Measurements from ENCODE around the gene IVD.

IVD gene

DNA sequence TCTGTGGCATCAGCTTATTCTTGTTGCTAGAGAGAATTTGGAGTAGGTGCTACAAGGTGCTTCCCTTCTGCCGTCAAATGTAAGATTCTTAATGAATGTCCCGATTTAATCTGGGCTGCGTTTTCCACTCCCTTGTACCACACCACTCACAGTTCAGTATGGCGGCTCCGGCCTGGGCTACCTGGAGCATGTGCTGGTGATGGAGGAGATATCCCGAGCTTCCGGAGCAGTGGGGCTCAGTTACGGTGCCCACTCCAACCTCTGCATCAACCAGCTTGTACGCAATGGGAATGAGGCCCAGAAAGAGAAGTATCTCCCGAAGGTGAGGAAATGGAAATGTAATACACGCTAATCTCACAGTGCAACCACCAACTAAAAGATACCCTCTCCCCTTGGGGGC, 4.9 kb downstream of the IVD start:
- TF ChIP-seq, protein P1, sequence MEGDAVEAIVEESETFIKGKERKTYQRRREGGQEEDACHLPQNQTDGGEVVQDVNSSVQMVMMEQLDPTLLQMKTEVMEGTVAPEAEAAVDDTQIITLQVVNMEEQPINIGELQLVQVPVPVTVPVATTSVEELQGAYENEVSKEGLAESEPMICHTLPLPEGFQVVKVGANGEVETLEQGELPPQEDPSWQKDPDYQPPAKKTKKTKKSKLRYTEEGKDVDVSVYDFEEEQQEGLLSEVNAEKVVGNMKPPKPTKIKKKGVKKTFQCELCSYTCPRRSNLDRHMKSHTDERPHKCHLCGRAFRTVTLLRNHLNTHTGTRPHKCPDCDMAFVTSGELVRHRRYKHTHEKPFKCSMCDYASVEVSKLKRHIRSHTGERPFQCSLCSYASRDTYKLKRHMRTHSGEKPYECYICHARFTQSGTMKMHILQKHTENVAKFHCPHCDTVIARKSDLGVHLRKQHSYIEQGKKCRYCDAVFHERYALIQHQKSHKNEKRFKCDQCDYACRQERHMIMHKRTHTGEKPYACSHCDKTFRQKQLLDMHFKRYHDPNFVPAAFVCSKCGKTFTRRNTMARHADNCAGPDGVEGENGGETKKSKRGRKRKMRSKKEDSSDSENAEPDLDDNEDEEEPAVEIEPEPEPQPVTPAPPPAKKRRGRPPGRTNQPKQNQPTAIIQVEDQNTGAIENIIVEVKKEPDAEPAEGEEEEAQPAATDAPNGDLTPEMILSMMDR (conservative IDR thresholded peaks at IDR 0.05), result no peak
- no peak for TF ChIP-seq ZFX (IDR thresholded peaks at IDR 0.05)

DNA sequence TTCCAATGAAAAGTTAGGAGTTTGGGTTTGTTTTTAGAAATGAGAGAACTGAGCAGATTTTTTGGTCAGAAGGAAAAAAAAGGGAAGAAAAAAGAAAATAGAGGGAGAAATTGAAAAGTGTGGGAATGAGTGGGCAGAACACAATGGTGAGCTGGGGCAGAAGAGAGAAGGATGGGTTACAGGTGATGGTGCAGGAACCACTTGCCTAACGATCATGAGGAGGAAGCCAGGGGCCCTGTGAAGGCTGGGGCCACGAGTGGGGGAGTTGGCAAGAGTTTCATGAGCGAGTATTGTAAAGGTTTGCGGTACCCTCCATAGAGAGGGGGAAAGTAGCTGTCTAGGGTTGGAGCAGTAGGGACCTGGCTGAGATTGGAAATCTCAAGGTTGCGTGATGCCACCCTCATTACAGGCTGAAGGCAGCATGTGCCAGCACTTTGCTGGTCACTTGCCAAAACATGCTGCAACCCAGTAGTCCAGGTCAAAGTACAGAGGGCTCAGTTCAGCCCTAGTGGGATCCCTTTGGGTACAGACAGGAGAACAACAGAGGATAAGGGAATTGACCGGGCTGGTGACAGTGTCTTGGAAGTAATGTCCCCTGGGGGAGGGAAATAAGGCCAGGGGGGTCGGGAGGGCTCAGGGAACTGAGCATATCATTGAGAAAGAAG, 6.6 kb downstream of the IVD start:
- TF ChIP-seq, protein P1 (conservative IDR thresholded peaks at IDR 0.05), result no peak
- no peak for TF ChIP-seq ZFX (IDR thresholded peaks at IDR 0.05)
- H3K27ac ChIP-seq, result no peak overlapping the region

More for the DNA sequence above, 4.9 kb downstream of the IVD start:
- H3K27ac ChIP-seq, result no peak overlapping the region

DNA sequence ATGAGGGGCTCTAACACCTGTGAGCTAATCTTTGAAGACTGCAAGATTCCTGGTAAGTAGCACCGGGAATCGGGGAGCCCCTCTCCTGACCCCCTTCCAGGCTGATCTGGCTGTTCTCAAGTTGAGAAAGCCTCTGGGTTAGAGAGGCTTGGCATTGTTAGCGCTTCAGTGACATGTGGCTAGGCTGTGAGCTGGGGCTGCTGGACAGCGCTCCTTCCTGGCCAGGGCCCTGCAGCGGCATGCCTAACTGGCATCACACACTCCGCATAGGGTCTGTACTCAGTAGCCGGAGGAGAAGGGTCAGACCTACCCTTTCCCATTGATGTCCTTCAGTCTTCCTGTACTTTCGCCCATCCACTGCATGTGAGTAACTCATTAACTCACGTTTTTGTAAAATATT, 7.4 kb downstream of the IVD start:
- TF ChIP-seq ZFX (IDR thresholded peaks at IDR 0.05), result no peak
- TF ChIP-seq, protein P1 (conservative IDR thresholded peaks at IDR 0.05), result no peak

DNA sequence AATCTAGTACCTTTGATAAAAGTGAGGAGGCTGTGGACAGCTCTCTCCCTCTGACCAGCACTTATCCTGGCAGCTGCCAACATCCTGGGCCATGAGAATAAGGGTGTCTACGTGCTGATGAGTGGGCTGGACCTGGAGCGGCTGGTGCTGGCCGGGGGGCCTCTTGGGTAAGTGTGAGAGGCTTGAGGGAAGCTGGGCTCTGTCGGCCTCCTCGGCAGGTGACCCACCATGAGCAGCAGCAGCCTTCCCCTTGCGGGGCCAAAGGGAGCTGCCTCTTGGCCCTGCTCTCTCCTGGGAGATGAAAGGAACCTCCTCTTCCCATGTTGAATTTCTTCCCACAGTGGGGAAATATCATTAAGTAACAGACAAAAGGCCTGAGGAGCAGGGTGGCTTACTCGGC, 9.2 kb downstream of the IVD start:
- H3K27ac ChIP-seq, result no peak overlapping the region
- TF ChIP-seq, protein P1 (conservative IDR thresholded peaks at IDR 0.05), result no peak
- TF ChIP-seq ZFX (IDR thresholded peaks at IDR 0.05), result no peak

More for the DNA sequence above, 7.4 kb downstream of the IVD start:
- no peak overlapping the region for H3K27ac ChIP-seq

DNA sequence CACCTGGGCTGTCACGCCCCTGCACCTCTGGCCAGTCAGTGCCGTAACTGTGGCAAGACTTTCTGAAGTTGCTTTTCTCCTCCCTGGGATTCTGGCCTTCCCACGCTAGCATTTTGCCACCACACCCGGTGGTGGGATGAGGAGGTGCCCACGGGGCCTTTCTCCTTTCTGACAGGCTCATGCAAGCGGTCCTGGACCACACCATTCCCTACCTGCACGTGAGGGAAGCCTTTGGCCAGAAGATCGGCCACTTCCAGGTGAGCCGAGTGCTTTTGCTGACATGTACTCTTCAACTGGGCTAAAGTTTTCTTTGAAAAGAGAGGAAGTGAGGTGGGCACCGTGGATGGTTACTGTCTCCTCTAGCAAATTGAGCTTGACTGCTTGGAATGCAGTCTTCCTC, 9.6 kb downstream of the IVD start:
- no peak overlapping the region for H3K27ac ChIP-seq
- TF ChIP-seq, protein P1 (conservative IDR thresholded peaks at IDR 0.05), result no peak
- TF ChIP-seq ZFX (IDR thresholded peaks at IDR 0.05), result no peak

DNA sequence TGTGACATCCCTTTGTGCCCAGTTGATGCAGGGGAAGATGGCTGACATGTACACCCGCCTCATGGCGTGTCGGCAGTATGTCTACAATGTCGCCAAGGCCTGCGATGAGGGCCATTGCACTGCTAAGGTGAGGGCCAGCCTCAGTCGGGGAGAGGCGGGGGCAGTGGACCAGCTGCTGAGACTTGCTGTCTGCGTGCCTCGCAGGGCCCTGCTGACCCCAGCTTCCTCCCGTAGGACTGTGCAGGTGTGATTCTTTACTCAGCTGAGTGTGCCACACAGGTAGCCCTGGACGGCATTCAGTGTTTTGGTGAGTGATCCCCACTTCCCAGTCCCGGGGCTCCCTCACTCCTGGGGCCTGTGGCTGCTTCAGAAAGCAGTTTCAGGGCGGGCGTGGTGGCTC, 10.5 kb downstream of the IVD start:
- no peak for TF ChIP-seq ZFX (IDR thresholded peaks at IDR 0.05)
- TF ChIP-seq, protein P1 (conservative IDR thresholded peaks at IDR 0.05), result no peak
- no peak overlapping the region for H3K27ac ChIP-seq

DNA sequence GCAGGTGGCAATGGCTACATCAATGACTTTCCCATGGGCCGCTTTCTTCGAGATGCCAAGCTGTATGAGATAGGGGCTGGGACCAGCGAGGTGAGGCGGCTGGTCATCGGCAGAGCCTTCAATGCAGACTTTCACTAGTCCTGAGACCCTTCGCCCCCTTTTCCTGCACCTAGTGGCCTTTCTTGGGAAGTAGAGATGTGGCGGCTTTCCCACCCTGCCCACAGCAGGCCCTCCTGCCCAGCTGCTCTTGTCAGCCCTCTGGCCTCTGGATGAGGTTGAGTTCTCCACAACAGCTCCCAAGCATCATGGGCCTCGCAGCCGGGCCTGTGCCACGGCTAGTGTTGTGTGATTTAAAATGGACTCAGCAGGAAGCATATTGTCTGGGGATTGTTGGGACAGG, 12.5 kb downstream of the IVD start:
- no peak for TF ChIP-seq ZFX (IDR thresholded peaks at IDR 0.05)
- TF ChIP-seq, protein P1 (conservative IDR thresholded peaks at IDR 0.05), result no peak
- peak overlapping the region; percentile 89; the same call in 1 of the 2 replicates for H3K27ac ChIP-seq
